Muscle of arm (tissue), 14 donors: ENCODE results near the gene ZNF892. TPM values are rescaled to one million over a fixed set of nuclear protein-coding genes. Genes with fewer than 3 reads are reported as not detected.

ENCODE experiments used
- DNase-seq: peaks from one replicate; pipeline ENCODE4 v3.0.0-alpha.2; 2013
- long read RNA-seq, 11 donors: transcript quantifications; one replicate each; lab custom pipeline, GENCODE V29; 2026
- polyA plus RNA-seq, 12 donors: library from polyadenylated mRNA; unstranded; fragments of 120-200 nt; gene quantifications; one replicate each; pipeline ENCODE4 v1.2.1, GENCODE V29; 2013; ENCODE audit not compliant: insufficient read length in 12 of 12

Gene ZNF892
- 1 to 10 TPM in 10 of 12 donors, not detected in 2; 1.7 to 3.4 (median 2.5) TPM for polyA plus RNA-seq
- long read RNA-seq, donor 1: 0 reads
- long read RNA-seq, donor 2: 0 reads
- long read RNA-seq, donor 3: 0 reads
- long read RNA-seq, donor 4: 0 reads
- long read RNA-seq, donor 5: 0 reads
- long read RNA-seq, donor 6: 0 reads
- long read RNA-seq, donor 7: 0 reads
- long read RNA-seq, donor 8, partial matches to known transcripts: 0 of 1 reads
- long read RNA-seq, donor 8, other reads (novel, unspliced or antisense): 0 of 1 reads
- long read RNA-seq, donor 9: 0 reads
- long read RNA-seq, donor 10, partial matches to known transcripts: 0 of 2 reads
- long read RNA-seq, donor 10, other reads (novel, unspliced or antisense): 0 of 2 reads
- long read RNA-seq, donor 11: 0 reads

- DNase-seq: peak; percentile 89
Observed at GRCh38 chr2:95207111-95207961, at the start of gene ZNF892. ZNF892 (plus strand) TSS chr2:95207521; CDS start chr2:95207816, 295 bp downstream.

- no peak for DNase-seq
Observed at GRCh38 chr2:95158441-95158840, 48.9 kb upstream of the ZNF892 start.

- DNase-seq: peak; percentile 55
Observed at GRCh38 chr2:95158891-95159619, 48.3 kb upstream of the ZNF892 start.

DNA sequence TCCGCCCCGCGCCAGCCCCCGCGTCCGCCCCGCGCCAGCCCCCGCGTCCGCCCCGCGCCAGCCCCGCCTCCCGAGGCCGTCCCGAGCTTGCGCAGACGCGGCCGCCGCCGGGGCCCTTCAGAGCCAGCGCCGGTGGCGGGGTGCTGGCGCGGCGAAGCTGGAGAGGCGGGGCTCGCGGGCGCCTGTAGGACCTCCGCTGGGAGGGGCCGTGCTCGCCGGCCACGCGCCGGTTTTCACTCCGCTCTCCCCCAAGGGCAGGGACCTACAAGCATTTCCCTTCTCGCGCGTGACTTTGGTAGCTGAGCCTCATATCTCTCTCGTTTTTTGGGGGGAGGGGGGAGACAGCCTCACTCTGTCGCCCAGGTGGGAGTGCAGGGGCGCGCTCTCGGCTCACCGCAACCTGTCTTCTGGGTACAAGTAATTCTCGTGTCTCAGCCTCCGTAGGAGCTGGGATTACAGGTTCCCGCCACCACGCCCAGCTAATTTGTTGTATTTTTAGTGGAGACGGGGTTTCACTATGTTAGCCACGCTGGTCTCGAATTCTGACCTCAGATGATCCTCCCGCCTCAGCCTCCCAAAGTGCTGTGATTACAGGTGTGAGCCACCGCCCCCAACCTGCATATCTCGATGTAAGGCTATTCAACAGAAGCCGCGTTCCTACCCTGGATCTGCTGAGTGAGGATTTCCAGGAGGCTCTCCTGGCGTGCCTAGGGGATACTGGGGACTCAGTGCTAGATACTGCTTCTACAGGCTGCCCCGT is 47.5 kb upstream of the ZNF892 start, which contains the start of gene ZNF514:
Gene ZNF514, minus strand, starts transcription at position 159 of the 760 bp plus-strand sequence. CDS start 6,595 bp downstream, outside the sequence.
- DNase-seq: peak; percentile 59

DNA sequence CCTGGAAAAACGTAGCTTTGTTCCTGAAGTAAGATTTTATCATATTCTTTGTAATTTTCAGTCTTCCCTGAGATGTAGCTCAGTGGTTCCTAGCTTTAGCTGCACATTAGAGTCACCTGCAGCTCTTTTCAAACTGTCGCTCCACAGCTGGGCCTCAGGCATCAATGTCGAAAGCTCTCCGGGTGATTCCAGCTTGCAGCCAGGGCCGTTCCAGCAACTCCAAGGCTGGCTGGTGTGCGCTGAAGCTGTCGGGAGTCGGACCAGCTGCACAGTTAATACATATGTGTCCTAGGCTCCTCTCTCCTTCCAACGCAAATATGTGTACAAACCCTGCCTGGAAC is 42.3 kb upstream of the ZNF892 start:
- no peak for DNase-seq

GRCh38 chr2:95165371-95166064 is 41.8 kb upstream of the ZNF892 start, which contains the start of gene ZNF2:
ZNF2 (plus strand) TSS chr2:95165809; CDS start chr2:95176227, 10,418 bp downstream.
- peak; percentile 99 for DNase-seq

- no peak for DNase-seq
Observed at GRCh38 chr2:95166065-95166763, 41.1 kb upstream of the ZNF892 start.

DNA sequence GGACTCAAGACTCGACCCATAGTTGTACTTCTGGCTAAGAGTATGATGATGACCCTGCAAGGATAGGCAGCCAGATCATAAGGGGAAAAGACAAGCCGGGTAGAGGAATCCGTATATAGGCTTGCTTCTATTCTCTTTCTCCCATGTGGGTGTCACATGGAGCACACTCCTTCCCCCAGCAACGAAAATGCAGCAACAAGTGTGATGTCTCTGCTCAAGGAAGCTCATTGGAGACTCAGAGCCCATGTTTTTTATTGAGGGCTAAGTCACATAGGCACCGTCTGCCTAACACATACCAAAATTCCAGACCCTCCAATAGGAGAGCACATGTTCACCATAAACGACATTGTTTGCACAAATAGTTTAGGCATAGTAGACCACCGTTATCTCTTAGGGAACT is 35.4 kb upstream of the ZNF892 start:
- DNase-seq: no peak

DNA sequence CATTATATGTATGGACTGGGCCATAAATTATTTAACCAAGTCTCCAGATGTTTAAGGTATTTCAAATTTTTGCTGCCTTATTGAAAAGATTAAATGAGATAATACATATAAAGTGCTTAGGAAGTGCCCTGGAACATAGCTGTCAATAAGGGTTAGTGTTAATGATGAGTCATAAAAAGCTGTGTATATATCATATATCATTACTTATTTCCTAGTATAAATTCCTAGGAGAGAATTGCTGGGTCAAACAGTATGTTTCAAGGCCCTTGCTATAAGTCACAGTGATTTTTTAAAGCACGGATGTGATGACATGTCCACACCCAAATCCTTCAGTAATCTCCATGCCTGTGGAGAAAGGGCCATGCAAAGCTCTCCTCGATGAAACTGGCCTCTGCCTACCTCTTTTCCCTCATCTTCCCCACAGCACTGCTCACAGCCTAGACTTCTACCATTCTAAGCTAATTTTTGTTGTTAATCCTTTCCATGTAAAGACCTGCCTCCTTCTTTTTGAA is 33.2 kb upstream of the ZNF892 start:
- no peak for DNase-seq

DNA sequence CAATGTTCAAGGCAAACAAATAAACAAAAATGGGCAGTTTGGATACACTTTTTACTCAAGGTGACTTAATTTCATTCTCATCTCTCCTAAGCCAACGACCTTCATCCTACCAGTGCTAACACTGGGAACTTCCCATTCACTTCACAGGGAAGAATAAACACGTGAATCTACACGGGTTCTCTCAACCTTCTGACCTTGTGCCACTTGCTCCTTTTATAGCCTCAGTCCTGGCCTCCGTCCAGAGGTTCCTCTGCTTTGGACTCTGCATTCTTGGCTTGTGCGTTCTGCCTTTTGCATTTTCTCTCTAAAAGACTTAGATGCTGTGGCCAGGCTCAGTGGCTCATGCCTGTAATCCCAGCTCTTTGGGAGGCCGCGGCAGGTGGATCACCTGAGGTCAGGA is 27.9 kb upstream of the ZNF892 start:
- DNase-seq: no peak

GRCh38 chr2:95181774-95182173 is 25.5 kb upstream of the ZNF892 start:
- no peak for DNase-seq

GRCh38 chr2:95185197-95185596 is 22.1 kb upstream of the ZNF892 start:
- DNase-seq: no peak

DNA sequence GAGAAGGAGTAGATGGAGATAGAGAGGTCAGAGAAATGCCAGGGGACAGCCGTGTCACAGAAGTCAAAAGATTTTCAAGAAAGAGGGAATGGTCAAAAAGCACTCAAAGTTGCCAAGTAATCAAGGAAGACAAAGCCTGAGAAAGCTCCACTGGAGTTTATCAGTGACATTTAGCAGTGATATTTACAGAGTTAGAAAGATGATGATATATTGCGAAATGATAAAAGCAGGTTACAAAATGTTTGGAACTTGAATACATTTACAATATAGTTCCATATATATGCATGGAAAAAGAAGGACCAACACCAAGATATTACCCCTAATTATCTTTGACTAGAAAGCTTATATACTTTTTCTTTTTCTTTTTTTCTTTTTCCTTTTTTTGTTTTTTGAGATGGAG is 21.3 kb upstream of the ZNF892 start:
- no peak for DNase-seq

DNA sequence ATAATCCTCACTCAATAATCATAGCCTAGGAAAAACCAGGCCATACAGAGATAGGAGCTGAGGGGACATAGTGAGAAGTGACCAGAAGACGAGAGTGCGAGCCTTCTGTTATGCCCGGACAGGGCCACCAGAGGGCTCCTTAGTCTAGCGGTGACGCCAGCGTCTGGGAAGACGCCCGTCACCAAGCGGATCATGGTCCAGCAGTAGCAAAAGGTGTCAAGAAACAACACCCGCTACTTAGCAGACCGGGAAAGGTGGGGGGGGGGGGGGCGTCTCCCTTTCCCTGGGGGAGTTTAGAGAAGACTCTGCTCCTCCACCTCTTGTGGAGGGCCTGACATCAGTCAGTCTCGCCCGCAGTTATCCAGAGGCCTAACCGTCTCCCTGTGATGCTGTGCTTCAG is 14.4 kb upstream of the ZNF892 start:
- peak; percentile 9 for DNase-seq

- DNase-seq: no peak
Observed at GRCh38 chr2:95203911-95204310, 3.4 kb upstream of the ZNF892 start.

DNA sequence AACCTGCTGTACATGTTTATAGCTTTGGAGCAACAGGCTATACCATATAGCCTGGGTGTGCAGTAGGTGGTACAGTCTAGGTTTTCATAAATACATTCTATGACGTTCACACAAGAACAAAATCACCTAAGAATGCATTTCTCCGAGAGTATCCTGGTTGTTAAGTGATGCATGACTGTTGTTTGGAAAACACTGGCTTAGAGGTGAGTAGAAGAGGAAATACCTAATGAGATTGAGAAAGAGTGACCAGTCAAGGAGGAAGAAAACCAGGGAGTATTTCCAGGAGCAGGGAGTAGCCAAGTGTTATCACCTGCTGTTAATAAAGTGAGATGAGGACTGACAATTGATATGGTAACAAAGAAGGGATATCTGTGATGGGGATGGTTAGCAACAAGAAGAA is 2.9 kb upstream of the ZNF892 start:
- no peak for DNase-seq

GRCh38 chr2:95206096-95206495 is 1.2 kb upstream of the ZNF892 start:
- no peak for DNase-seq

DNA sequence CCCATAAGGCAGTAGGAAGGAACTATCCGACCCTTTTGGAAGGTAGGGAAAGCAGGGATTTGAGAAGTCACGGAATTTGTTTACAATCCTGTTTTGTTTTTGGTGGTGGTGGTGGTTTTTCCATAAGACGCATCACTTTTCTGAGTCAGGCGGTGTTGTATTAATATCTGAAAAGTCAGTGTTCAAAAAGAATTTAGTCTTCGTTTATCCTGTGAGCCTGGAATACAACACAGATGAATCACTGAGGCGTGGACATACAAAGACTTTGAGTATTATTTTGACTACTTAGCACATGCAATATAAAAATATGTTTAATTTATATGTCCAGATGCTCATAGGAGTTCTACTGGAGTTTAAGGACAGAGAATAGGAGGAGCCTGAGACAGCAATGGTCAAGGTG is 785 bp downstream of the ZNF892 start:
- no peak for DNase-seq

DNA sequence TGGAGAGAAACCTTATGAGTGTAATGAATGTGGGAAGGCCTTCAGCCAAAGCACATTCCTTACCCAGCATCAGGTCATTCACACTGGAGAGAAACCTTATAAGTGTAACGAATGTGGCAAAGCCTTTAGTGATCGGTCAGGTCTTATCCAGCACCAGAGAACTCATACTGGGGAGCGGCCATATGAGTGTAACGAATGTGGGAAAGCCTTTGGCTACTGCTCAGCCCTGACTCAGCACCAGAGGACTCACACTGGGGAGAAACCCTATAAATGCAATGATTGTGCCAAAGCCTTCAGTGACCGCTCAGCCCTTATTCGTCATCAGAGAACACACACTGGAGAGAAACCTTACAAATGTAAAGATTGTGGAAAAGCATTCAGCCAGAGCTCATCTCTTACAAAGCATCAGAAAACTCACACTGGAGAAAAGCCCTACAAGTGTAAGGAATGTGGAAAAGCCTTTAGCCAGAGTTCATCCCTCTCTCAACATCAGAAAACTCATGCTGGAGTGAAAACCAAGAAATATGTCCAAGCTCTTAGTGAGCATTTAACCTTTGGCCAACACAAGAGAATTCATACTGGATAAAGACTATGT is 7.8 kb downstream of the ZNF892 start:
- DNase-seq: no peak
